ENCODE results near the gene PHLDB2. TPM values are rescaled to one million over a fixed set of nuclear protein-coding genes. Genes with fewer than 3 reads are reported as not detected.

The PHLDB2 gene
- total RNA-seq, 1 experiment from 2014 or later: 13.2 TPM

GRCh38 chr3:111965484-111965883, 106.4 kb downstream of the PHLDB2 start:
- no peak overlapping the region for H2AFZ ChIP-seq (ENCODE audit: low read length)
- no peak overlapping the region for H2BK120ac ChIP-seq (ENCODE audit: low read depth, low read length, poor library complexity, severe bottlenecking)
- no peaks in the 10 kb centered on the region for H3K27me3 Mint-ChIP-seq (ENCODE audit: low read depth)
- no peak overlapping the region for H4K91ac ChIP-seq (ENCODE audit: insufficient read length, low read depth, low read length)
- H3K18ac ChIP-seq (ENCODE audit: insufficient read length, low read depth, low read length): no peak overlapping the region
- no peaks in the 10 kb centered on the region; a peak in 1 of 7 replicates for H3K36me3 Mint-ChIP-seq (ENCODE audit: insufficient read depth in 1 of 3, low read depth in 3 of 3)
- no peak overlapping the region for H2AK5ac ChIP-seq (ENCODE audit: insufficient read length, low read length)
- H3K14ac ChIP-seq (ENCODE audit: insufficient read depth, low read length): no peak overlapping the region
- H4K5ac ChIP-seq (ENCODE audit: insufficient read length, low read depth, low read length): no peak overlapping the region
- no peak overlapping the region for H2BK20ac ChIP-seq (ENCODE audit: low read depth, low read length, poor library complexity, severe bottlenecking)
- TF ChIP-seq, protein P1, sequence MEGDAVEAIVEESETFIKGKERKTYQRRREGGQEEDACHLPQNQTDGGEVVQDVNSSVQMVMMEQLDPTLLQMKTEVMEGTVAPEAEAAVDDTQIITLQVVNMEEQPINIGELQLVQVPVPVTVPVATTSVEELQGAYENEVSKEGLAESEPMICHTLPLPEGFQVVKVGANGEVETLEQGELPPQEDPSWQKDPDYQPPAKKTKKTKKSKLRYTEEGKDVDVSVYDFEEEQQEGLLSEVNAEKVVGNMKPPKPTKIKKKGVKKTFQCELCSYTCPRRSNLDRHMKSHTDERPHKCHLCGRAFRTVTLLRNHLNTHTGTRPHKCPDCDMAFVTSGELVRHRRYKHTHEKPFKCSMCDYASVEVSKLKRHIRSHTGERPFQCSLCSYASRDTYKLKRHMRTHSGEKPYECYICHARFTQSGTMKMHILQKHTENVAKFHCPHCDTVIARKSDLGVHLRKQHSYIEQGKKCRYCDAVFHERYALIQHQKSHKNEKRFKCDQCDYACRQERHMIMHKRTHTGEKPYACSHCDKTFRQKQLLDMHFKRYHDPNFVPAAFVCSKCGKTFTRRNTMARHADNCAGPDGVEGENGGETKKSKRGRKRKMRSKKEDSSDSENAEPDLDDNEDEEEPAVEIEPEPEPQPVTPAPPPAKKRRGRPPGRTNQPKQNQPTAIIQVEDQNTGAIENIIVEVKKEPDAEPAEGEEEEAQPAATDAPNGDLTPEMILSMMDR (conservative IDR thresholded peaks at IDR 0.05): no peak
- peaks cover 13 to 17% of the 10 kb centered on the region in 2 experiments for H3K4me1 Mint-ChIP-seq
- H3K27me3 ChIP-seq (ENCODE audit: insufficient read depth, low read length): no peaks in the 10 kb centered on the region
- no peak for DNase-seq
- no peak overlapping the region for H3K27ac ChIP-seq (ENCODE audit: insufficient read length, low read depth, low read length)
- no peak overlapping the region for H2BK15ac ChIP-seq (ENCODE audit: low read depth, low read length)
- no peaks in the 10 kb centered on the region for H3K4me1 ChIP-seq (ENCODE audit: insufficient read depth, low read length)
- H3K4me3 Mint-ChIP-seq: no peak overlapping the region
- no peak overlapping the region for H3K4ac ChIP-seq (ENCODE audit: low read depth, low read length)
- no peaks in the 10 kb centered on the region for H3K23me2 ChIP-seq (ENCODE audit: insufficient read length, low read depth, low read length, poor library complexity, severe bottlenecking)
- no peaks in the 10 kb centered on the region for H3K79me2 ChIP-seq (ENCODE audit: insufficient read depth, low read length)
- no peak overlapping the region for H4K8ac ChIP-seq (replicated peaks; ENCODE audit: insufficient read length, low read depth, low read length)
- H3K4me2 ChIP-seq (ENCODE audit: insufficient read depth, insufficient read length, low read length): no peak overlapping the region
- H3K9me3 Mint-ChIP-seq: no peaks in the 10 kb centered on the region
- H2BK12ac ChIP-seq (ENCODE audit: insufficient read length, low read depth, low read length): no peak overlapping the region
- WGBS (ENCODE audit: extremely low coverage, insufficient read length, low lambda C conversion rate): no CpG with 5 or more reads among the region's 2 CpGs
- no peaks in the 10 kb centered on the region for H3K9me3 ChIP-seq (ENCODE audit: control insufficient read depth, low read depth, low read length)
- H2BK5ac ChIP-seq (ENCODE audit: insufficient read length, low read length): no peak overlapping the region
- H3K9ac ChIP-seq (ENCODE audit: extremely low read depth, insufficient read length, low read length): no peak overlapping the region
- no peak overlapping the region for H3K23ac ChIP-seq (ENCODE audit: insufficient read length, low read depth, low read length)
- H3K27ac Mint-ChIP-seq: no peak overlapping the region
- H3K79me1 ChIP-seq (ENCODE audit: insufficient read depth, low read depth, low read length, poor library complexity, severe bottlenecking): no peaks in the 10 kb centered on the region
- H4K20me1 ChIP-seq (ENCODE audit: control insufficient read depth, insufficient read depth, insufficient read length): no peaks in the 10 kb centered on the region
- no peak overlapping the region for H3T11ph ChIP-seq (ENCODE audit: low read length)
- no peak overlapping the region for H3K56ac ChIP-seq (ENCODE audit: insufficient read length, low read depth, low read length)

Data from H9 (cell line).